Stimulated activated CD8-positive, alpha-beta memory T cell treated with anti-CD3 and anti-CD28 coated beads, Interleukin-12 subunit alpha, Interleukin-12 subunit beta, amount 100 ng/mL, for 24 hours (primary cell): ENCODE measurements around the gene TBC1D14.

Experiments
- DNase-seq: peaks from one replicate; pipeline ENCODE4 v3.0.0-alpha.2; 2020; ENCODE audit errors: extremely low read depth

The TBC1D14 gene

GRCh38 chr4:6999172-7000086, 89.8 kb downstream of the TBC1D14 start:
- no peak for DNase-seq

DNA sequence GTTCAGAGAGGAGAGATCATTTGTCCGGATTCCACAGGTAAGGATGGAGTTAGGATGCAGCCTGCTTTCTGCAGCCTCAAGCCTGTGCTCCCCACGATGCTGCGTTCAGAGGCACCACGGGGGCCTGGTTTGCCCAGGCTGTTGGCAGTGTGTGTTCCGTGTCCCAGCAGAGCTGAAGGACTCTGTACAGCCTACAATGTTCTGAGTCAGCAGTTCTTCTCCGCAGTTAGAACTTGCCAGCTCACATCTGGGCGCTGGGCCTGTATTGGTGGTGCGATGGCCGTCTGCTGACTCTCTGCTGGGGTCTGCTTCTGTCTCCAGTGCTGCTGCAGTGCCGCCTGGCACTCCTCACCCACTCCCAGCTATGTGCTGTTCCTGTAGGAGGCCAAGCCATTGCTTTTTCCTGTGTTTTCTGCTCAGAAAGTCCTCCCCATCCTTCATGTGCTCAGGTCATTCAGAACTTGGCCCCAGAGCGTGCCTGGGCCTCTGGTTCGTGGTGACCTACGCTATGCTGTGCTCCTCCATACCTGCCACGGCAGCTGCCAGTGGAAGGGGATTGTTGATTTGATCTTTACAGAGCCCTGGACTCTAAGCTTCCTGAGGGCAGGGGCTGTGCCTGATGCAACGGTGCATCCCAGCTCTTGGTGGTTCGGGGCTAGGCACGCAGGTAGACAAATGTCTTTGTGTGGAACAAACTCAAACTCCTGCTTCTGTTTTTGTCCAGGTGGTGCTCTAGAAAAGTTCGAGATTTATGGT, 91.0 kb downstream of the TBC1D14 start:
- no peak for DNase-seq

DNA sequence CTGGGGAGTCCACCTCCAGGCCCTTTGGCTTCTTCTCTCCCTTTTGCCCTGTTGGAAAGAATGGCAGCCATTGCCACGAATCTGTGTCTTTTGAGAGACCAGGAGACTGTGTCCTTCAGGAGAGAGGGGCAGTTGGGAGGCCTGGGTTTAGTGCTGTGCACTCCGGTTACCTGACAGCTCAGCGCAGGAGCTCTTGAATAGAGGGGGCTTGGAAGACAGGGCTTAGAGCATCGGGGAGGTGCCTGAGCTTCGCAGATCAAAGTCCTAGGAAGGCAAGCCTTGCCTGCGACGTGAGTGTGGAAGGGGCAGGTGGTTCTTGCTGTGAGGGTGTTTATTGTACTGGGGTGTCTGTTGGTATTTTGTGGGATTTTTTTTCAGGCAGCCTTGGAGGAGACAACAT, 91.6 kb downstream of the TBC1D14 start:
- DNase-seq = no peak

DNA sequence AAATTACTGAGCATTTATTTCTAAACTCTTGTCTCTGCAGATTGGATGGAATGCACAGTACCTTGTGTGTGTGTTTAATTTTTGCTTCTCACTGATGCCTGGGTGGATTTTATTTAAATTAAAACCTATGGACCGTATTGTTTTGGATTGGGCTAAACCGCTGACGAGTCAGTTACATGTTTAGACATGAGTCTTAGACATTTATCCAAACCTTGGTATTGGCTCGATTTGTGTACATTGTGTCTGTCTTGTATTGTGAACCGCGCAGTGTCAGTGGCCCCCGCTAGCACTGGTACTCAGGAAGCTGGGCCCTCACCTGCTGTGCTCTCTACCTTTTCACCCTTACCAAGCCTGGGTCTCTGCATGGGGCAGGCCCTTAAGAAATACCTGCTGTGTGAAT, 92.7 kb downstream of the TBC1D14 start:
- DNase-seq = no peak

DNA sequence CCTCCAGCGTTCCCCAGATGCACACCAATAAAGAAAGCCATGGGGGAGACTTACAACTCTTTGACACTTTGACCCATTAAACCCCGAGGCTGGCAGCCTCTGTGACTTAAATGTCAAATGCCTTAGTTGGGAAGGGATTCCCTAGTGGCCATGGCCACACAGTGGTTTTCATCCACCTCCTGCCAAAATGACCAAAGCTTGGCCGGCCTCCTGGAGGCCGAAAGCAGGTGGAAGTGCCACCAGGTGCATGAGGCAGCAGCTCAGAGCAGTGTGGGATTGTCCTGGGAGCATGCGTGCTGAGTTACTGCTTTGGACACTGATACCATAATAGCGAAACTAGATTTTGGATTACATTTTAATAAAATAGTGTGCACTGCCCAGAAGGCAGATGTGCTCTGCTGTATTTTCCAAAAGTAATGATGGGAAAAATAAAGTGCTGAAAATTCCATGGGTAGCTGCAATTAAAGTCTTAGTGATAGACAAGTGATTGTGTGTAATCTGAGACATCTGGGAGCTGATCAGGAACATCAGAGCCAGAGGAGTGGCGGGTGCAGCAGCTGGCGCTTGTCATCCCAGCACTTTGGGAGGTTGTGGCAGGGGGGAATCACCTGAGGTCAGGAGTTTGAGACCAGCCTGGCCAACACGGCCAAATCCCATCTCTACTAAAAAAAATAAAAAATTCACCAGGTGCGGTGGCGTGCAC, 93.7 kb downstream of the TBC1D14 start:
- no peak for DNase-seq

- no peak for DNase-seq
These were observed 94.2 kb downstream of the TBC1D14 start for GRCh38 chr4:7003879-7004240.

- no peak for DNase-seq
These were observed 94.7 kb downstream of the TBC1D14 start for GRCh38 chr4:7004331-7004730.

DNA sequence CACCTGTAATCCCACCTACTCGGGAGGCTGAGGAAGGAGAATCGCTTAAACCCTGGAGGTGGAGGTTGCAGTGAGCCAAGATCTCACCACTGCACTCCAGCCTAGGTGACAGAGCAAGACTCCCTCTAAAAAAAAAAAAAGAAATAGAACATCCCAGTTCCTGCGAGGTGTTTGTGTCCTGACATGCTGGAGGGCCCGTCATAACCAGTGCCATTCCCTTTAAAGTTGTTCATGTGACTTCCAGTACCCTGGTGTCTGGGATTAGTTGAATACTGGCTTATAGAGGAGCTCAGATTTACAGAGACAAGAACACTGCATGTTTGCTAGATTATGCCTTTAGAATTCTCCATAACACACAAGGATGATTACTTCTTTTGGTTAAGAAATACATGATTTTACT, 95.9 kb downstream of the TBC1D14 start:
- DNase-seq = no peak

DNA sequence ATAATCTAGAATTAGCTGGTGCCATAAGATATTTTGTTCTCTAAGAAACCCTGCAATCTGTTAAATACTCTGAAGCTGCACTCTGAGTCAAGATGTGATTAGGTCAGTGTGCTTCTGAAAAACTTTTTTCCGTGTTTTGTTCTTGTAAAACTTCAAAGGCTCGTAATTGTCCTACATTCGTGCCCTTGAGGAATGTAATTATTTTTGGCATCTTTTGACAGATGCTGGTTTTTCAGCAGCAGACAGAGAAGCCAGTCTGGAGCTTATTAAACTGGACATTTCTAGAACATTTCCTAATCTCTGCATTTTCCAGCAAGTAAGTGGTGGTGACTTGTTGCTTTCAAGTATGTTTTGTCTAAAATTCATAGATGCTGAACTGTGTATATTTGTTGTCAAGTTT, 96.8 kb downstream of the TBC1D14 start:
- no peak for DNase-seq

DNA sequence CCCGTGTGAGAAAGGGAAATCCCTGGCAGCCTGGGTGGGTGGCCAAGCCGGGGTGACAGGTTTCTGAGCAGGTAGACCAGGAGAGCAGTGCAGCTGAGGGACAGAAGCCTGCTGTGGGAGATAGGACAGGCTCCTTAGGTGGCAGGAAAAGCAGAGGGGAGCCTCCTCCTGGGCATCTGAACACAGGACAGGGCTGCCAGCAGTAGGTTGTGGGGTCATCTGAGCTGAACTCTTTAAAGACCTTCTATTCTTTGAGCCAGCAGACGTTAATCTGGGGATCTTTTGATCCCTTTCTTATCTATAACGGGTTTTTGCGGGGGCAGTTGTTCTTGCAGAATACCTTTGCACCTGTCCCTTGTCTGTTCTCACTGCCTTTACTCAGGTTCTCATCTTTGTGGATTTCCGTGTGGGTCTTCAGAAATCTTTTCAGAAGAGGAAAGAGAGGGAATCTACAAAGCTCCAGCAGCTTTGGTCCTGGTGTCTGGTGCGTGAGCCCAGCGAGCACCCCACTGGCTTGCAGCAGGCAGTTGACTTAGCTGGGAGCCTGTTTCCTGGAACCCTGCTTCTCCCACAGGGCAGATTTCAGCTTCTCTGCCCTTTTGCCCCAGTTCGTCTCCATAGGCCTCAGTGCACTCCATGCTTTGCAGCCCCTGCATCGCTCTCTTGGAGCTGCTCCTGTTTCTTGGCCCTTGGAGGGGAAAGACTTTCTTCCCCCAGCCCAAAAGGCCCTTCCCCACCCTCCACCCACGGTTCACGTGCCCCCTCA, 97.7 kb downstream of the TBC1D14 start:
- DNase-seq = no peak

DNA sequence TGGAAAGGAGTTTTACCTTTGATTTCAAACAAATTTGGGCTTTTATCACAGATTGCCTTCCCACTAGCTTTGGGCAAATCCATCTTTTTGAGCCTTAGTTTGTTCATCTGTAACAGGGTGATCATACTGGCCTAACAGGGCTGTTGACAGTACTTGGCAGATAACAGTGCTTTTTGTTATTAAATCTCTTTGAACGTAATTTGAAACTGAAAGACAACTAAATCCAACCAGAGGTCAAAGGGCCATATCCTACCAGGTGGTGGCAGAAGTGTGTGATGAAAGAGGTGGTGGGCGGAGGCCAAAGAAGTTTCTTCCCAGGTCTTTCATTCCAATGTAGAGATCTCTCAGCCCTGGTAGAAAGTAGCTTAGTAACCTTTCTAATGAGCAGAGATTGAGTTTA, 98.3 kb downstream of the TBC1D14 start:
- DNase-seq = no peak

DNA sequence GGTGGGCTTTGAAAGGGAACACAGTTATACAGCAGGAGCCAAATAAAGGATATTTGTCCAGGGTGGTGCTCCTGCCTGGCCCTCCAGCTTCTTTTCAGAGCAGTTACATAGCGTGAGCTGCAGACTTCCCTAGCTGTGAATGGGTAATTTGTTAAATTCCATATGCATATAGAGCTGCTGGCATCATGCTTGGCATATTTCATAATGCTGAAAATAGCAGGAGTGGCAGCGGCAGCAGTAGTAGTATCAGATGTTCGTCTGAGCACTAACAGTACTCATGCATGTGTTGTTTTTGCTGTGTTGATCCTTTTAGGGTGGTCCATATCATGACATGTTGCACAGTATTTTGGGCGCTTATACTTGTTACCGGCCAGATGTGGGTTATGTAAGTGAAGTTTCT, 99.9 kb downstream of the TBC1D14 start:
- DNase-seq = no peak

- no peak for DNase-seq
These were observed 103.5 kb downstream of the TBC1D14 start for GRCh38 chr4:7013175-7013574.

DNA sequence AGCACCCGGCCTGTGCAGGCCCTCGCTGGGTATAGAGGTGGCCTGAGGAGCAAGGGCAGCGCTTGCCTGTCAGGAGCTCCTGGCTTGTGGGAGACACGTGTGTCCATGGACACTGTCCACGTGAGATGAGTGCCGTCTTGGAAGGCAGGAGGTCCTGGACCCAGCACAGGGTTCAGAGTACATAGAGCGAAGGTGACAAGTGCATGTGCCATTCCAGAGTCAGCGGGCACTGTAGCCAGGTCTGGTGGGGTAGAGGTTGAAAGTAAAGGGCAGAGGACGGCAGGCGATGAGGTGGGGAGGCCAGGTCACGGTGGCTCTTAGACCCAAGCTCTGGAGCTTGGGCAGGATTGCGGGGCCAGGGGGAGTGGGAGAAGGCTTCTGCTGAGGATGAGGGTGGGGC, 105.2 kb downstream of the TBC1D14 start:
- DNase-seq = no peak

- DNase-seq = no peak
These were observed 105.9 kb downstream of the TBC1D14 start for GRCh38 chr4:7015383-7016035.

DNA sequence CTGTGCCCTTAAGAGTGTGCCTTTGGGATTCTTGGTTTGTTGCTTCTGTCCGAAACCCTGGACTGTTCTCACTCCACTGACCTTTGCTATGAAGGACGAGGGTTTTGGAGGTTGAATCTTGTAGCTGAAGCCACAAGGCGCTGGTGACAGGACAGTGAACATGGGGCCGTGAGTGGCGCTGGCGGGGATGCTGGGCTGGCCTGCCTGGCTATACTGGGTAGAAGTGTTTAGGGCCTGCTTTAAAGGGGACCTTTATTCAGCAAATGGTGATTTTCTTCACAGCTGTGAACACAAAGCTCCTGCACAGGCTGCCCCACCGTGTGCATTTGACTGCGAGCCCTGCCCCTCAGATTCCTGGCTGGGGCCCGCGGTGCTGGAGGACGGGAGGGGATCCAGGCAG, 106.5 kb downstream of the TBC1D14 start:
- DNase-seq = no peak

DNA sequence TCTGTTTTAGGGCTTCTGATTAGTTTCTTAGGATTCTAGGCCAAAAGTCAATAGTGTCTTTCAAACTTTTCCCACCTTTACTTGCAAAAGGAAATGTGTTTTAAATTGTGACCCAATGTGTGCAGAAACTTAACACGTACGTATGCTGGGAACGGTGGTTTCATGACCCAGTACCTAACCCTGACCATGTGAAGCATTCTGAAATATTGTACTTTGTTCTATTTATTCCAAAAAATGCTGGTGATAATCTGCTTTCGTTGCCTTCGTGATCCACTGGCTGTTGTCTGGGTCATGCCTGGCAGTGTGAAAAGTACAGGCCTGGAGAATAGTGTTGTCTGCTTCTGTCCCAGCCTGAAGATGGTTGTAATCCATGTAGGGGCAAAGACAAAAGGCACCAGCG, 106.9 kb downstream of the TBC1D14 start:
- no peak for DNase-seq

DNA sequence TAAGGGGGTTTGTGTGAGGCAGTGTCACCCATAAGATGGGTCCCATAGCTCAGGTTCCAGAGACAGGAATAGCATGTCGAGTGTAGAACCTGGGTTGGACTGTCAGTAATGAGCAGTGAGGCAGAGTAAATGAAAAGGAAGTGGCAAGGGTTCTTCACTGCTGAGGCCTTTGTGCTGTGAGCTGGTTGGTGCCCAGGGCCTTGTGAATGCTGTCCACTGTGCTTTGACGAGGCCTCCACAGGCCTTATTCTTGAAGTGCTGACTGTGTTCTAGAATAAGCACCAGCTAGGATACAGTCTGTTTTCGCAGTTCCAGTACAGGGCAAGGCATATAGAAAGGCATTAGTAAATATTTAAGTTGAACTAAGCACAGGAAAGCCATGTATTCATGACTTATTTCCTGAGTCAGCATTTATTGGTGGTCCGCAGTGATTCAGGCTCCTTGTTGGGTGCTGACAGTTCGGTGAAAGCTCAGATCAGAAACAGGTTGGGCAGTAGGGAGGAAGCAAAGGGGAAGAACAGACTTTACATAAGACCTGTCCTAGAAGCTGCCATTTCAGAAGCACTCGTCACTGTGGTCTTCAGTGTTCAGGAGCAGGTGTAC, 107.9 kb downstream of the TBC1D14 start:
- DNase-seq = no peak

GRCh38 chr4:7018281-7018680, 108.7 kb downstream of the TBC1D14 start:
- no peak for DNase-seq

DNA sequence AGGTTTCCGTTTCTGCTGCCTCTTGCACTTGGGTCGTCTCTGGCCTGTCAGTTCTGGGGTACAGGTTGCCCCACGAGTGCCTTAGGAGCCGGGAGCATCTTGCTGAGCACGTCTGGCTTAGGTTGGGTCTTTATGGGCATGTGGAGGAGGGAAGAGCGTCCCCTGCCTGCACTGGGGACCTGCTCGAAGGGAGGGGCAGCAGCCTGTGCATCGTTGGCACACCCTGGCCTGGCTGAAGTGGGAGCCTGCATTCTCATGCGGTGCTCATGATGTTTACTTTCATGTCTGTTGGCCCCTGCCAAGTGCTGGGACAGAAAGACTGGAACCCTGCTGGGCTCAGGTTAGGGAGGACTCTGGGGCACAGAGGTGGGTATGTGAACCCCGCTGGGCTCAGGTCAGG, 109.7 kb downstream of the TBC1D14 start:
- DNase-seq = no peak

DNA sequence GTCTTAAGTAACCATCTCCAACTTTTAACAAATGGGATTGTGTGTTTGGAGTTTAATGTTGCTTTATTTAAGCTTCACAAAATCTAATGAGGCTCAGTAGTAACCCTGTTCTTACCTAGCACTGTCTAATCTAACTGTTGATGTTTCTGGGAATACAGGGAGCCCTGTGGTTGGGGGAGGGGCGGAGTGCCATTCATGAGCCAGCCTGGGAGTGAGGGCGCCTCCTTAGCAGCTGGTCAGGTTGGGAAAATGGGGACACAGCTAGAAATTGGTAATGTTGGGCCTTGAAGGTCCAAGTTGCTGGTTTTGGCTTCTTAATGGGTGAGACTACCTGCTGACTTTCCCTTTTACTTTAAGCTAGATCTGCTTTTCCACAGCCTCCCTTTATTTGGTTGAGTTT, 110.7 kb downstream of the TBC1D14 start:
- no peak for DNase-seq
